Neural cell (in vitro differentiated cells): ENCODE data around the gene SMIM31.

ENCODE experiments used
- EP300 ChIP-seq: fragments of 450-650 bp; conservative IDR thresholded peaks from 2 replicates; pipeline ENCODE4 v1.6.1; 2014; ENCODE audit warnings: antibody characterized with exemption, mild to moderate bottlenecking, moderate library complexity; ENCODE audit not compliant: poor library complexity, severe bottlenecking
- EZH2 ChIP-seq: fragments of 200-600, 300-800 bp; shearing (Covaris generic), sonication (generic); IDR thresholded peaks from 2 replicates; pipeline ENCODE4 v1.6.1; 2014; ENCODE audit warnings: antibody characterized with exemption, low read length, borderline replicate concordance, mild to moderate bottlenecking; ENCODE audit not compliant: insufficient read depth, poor library complexity, severe bottlenecking
- MXI1 ChIP-seq: fragments of 450-650 bp; conservative IDR thresholded peaks from 2 replicates; pipeline ENCODE4 v1.6.1; 2014; ENCODE audit warnings: antibody characterized with exemption, mild to moderate bottlenecking; ENCODE audit not compliant: poor library complexity, severe bottlenecking
- POLR2AphosphoS5 ChIP-seq: IDR thresholded peaks from 2 replicates; pipeline ENCODE4 v1.6.1; 2012
- RAD21 ChIP-seq: fragments of 450-650 bp; conservative IDR thresholded peaks from 2 replicates; pipeline ENCODE4 v1.6.1; 2014; ENCODE audit warnings: antibody characterized with exemption, mild to moderate bottlenecking, moderate library complexity
- TAF1 ChIP-seq: IDR thresholded peaks from 2 replicates; pipeline ENCODE4 v1.6.1; 2012; ENCODE audit warnings: low read depth
- TF ChIP-seq, protein P1 (sequence below): fragments of 450-650 bp; IDR thresholded peaks from 2 replicates; pipeline ENCODE4 v1.5.1; 2014; ENCODE audit warnings: antibody characterized with exemption, mild to moderate bottlenecking, moderate library complexity; ENCODE audit not compliant: poor library complexity, severe bottlenecking
- TF ChIP-seq, protein P2 (sequence below): IDR thresholded peaks from 2 replicates; pipeline ENCODE4 v1.6.1; 2012; ENCODE audit warnings: borderline replicate concordance

DNA sequence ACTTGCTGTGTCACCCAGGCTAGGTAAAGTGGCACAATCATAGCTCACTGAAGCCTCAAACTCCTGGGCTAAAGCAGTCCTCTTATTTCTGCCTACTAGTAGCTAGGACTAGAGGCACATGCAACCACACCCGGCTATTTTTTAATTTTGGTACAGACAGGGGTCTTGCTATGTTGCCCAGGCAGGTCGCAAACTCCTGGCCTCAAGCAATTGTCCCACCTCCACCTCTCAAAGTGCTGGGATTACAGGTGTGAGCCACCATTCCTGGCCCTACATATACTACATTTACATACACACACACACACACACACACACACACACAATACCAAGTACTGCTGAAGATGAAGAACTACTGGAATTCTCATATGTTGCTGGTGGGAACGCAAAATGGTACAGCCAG, 26.9 kb downstream of the SMIM31 start:
- TF ChIP-seq EZH2 (no peak), EP300 (no peak), TAF1 (no peak), POLR2AphosphoS5 (no peak), RAD21 (no peak), MXI1 (no peak)
- TF ChIP-seq, protein P1, sequence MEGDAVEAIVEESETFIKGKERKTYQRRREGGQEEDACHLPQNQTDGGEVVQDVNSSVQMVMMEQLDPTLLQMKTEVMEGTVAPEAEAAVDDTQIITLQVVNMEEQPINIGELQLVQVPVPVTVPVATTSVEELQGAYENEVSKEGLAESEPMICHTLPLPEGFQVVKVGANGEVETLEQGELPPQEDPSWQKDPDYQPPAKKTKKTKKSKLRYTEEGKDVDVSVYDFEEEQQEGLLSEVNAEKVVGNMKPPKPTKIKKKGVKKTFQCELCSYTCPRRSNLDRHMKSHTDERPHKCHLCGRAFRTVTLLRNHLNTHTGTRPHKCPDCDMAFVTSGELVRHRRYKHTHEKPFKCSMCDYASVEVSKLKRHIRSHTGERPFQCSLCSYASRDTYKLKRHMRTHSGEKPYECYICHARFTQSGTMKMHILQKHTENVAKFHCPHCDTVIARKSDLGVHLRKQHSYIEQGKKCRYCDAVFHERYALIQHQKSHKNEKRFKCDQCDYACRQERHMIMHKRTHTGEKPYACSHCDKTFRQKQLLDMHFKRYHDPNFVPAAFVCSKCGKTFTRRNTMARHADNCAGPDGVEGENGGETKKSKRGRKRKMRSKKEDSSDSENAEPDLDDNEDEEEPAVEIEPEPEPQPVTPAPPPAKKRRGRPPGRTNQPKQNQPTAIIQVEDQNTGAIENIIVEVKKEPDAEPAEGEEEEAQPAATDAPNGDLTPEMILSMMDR, result no peak
- TF ChIP-seq, protein P2, sequence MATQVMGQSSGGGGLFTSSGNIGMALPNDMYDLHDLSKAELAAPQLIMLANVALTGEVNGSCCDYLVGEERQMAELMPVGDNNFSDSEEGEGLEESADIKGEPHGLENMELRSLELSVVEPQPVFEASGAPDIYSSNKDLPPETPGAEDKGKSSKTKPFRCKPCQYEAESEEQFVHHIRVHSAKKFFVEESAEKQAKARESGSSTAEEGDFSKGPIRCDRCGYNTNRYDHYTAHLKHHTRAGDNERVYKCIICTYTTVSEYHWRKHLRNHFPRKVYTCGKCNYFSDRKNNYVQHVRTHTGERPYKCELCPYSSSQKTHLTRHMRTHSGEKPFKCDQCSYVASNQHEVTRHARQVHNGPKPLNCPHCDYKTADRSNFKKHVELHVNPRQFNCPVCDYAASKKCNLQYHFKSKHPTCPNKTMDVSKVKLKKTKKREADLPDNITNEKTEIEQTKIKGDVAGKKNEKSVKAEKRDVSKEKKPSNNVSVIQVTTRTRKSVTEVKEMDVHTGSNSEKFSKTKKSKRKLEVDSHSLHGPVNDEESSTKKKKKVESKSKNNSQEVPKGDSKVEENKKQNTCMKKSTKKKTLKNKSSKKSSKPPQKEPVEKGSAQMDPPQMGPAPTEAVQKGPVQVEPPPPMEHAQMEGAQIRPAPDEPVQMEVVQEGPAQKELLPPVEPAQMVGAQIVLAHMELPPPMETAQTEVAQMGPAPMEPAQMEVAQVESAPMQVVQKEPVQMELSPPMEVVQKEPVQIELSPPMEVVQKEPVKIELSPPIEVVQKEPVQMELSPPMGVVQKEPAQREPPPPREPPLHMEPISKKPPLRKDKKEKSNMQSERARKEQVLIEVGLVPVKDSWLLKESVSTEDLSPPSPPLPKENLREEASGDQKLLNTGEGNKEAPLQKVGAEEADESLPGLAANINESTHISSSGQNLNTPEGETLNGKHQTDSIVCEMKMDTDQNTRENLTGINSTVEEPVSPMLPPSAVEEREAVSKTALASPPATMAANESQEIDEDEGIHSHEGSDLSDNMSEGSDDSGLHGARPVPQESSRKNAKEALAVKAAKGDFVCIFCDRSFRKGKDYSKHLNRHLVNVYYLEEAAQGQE, result no peak
